ENCODE measurements around the gene RNF44. TPM values are rescaled to one million over a fixed set of nuclear protein-coding genes. Genes with fewer than 3 reads are reported as not detected.

The RNF44 gene
- total RNA-seq, 3 donors from 2014 or later (not counting 1 experiment from before 2014, with no cell fraction given), result 297 to 394 (median 359) TPM

DNA sequence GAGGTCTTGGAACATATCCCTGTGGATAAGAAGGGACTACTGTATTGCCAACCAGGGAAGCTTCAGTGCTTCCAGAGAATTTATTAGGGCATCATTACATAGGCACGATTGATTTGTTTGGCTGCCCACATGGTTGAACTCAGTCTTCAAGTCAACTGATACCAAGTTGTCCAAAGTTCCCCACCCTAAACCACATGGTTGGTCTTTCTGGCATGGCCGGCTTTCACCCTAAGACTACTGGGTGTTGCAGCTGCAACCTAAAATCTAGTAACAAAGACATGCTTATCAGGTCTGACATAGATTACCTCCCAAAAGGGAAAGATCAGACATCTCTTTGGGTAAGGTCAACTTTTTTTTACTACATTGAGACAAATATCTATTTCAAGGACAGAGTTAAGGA, 52.0 kb downstream of the RNF44 start:
- no peak overlapping the region for H3K4me3 ChIP-seq (ENCODE audit: low read length)
- peaks cover 12% of the 10 kb centered on the region for H3K4me1 ChIP-seq (ENCODE audit: control insufficient read depth, insufficient read depth, low read length)
- H3K9me3 ChIP-seq (ENCODE audit: control insufficient read depth, insufficient read depth, low read length), result no peaks in the 10 kb centered on the region
- Mint-ChIP-seq H3K9me3 (no peaks in the 10 kb centered on the region), H3K4me3 (no peak overlapping the region), H3K27ac (peak overlapping the region in 1 of 2 donors; percentile 27), H3K36me3 (peaks cover 7% of the 10 kb centered on the region), H3K4me1 (peaks cover 31 to 47% of the 10 kb centered on the region in 2 donors), H3K27me3 (ENCODE audit: low read depth in 2 of 2) (no peaks in the 10 kb centered on the region)
- H3K36me3 ChIP-seq (ENCODE audit: control insufficient read depth, insufficient read depth, low read length), result peaks cover 31% of the 10 kb centered on the region
- 92% methylated on average over 2 of the region's 2 CpGs for WGBS (ENCODE audit: insufficient coverage)
- H3K27me3 ChIP-seq (ENCODE audit: control insufficient read depth, insufficient read depth, low read length), result no peaks in the 10 kb centered on the region
- no peak for ATAC-seq
- intact Hi-C loops (cut with micrococcal nuclease), result no loop called here
- TF ChIP-seq, protein P1, sequence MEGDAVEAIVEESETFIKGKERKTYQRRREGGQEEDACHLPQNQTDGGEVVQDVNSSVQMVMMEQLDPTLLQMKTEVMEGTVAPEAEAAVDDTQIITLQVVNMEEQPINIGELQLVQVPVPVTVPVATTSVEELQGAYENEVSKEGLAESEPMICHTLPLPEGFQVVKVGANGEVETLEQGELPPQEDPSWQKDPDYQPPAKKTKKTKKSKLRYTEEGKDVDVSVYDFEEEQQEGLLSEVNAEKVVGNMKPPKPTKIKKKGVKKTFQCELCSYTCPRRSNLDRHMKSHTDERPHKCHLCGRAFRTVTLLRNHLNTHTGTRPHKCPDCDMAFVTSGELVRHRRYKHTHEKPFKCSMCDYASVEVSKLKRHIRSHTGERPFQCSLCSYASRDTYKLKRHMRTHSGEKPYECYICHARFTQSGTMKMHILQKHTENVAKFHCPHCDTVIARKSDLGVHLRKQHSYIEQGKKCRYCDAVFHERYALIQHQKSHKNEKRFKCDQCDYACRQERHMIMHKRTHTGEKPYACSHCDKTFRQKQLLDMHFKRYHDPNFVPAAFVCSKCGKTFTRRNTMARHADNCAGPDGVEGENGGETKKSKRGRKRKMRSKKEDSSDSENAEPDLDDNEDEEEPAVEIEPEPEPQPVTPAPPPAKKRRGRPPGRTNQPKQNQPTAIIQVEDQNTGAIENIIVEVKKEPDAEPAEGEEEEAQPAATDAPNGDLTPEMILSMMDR (IDR thresholded peaks at IDR 0.05), result no peak
- H3K27ac ChIP-seq (ENCODE audit: low read length), result no peak overlapping the region
- DNase-seq, result no peak

DNA sequence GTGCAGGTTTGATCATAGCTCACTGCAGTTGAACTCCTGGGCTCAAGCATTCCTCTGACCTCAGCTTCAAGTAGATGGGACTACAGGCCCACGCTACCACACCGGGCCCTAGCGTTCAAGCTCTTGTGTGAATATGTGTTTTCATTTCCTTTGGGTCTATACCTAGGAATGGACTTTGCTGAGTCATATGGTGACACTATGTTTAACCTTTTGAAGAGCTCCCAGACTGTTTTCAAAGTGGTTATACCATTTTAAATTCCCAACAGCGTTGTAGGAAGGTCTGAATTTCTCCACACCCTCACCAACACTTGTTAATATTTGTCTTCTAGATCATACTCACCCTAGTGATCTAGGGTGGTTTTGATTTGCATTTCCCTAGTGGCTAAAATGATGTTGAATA, 55.5 kb downstream of the RNF44 start:
- ATAC-seq, result no peak
- no peaks in the 10 kb centered on the region for H3K27me3 ChIP-seq (ENCODE audit: control insufficient read depth, insufficient read depth, low read length)
- H3K4me3 ChIP-seq (ENCODE audit: low read length), result no peak overlapping the region
- 93% methylated on average over 3 of the region's 4 CpGs for WGBS (ENCODE audit: insufficient coverage)
- DNase-seq, result no peak
- Mint-ChIP-seq H3K9me3 (no peaks in the 10 kb centered on the region), H3K4me3 (no peak overlapping the region), H3K36me3 (peaks cover 5% of the 10 kb centered on the region), H3K4me1 (peaks cover 14 to 30% of the 10 kb centered on the region in 2 donors), H3K27me3 (ENCODE audit: low read depth in 2 of 2) (no peaks in the 10 kb centered on the region), H3K27ac (no peak overlapping the region)
- intact Hi-C loops (cut with micrococcal nuclease), result no loop called here
- H3K4me1 ChIP-seq (ENCODE audit: control insufficient read depth, insufficient read depth, low read length), result no peaks in the 10 kb centered on the region
- peaks cover 31% of the 10 kb centered on the region for H3K36me3 ChIP-seq (ENCODE audit: control insufficient read depth, insufficient read depth, low read length)
- no peak overlapping the region for H3K27ac ChIP-seq (ENCODE audit: low read length)
- TF ChIP-seq, protein P1 (IDR thresholded peaks at IDR 0.05), result no peak
- no peaks in the 10 kb centered on the region for H3K9me3 ChIP-seq (ENCODE audit: control insufficient read depth, insufficient read depth, low read length)

Other genes with a start within 250 kb of the RNF44 start
- gene KIAA1191, start 175.6 kb downstream of the RNF44 start, total RNA-seq, result 10 to 100 TPM; 36.8 to 76.3 (median 75.7) TPM
- 1 to 10 TPM in 2 of 3 donors, under 1 TPM in 1; 0.75 to 6.8 (median 6.7) TPM for gene ARL10, start 171.9 kb downstream of the RNF44 start, total RNA-seq
- gene NOP16, start 148.8 kb downstream of the RNF44 start, total RNA-seq, result 10 to 100 TPM in 2 of 3 donors, 1 to 10 TPM in 1; 6.4 to 12.4 (median 12.1) TPM
- gene HIGD2A, start 148.7 kb downstream of the RNF44 start, total RNA-seq, result 10 to 100 TPM; 83.5 to 90.2 (median 86.2) TPM
- gene CLTB, start 120.9 kb downstream of the RNF44 start, total RNA-seq, result 10 to 100 TPM; 60.6 to 77.2 (median 70.4) TPM
- gene FAF2, start 89.0 kb downstream of the RNF44 start, total RNA-seq, result 10 to 100 TPM; 32.1 to 32.5 (median 32.1) TPM
- gene CDHR2, start 11.9 kb upstream of the RNF44 start, total RNA-seq, result 1 to 10 TPM in 2 of 3 donors, under 1 TPM in 1; 0.75 to 2.2 (median 1.8) TPM
- gene GPRIN1, start 72.8 kb upstream of the RNF44 start, total RNA-seq, result 1 to 10 TPM in 2 of 3 donors, under 1 TPM in 1; 0.92 to 1.5 (median 1.3) TPM
- gene SNCB, start 93.1 kb upstream of the RNF44 start, total RNA-seq, result not detected
- not detected for gene EIF4E1B, start 93.3 kb upstream of the RNF44 start, total RNA-seq
- 10 to 100 TPM; 24.1 to 29.4 (median 24.6) TPM for gene TSPAN17, start 110.1 kb upstream of the RNF44 start, total RNA-seq

Data from natural killer cell (primary cell).